Suppressor macrophage treated with lipopolysaccharide for 1 hour (primary cell): ENCODE results near the gene HLA-B.

Source experiments
- DNase-seq, 3 donors: peaks; one replicate each; pipeline ENCODE4 v3.0.0-alpha.2; 2020 to 2022

The HLA-B gene

DNA sequence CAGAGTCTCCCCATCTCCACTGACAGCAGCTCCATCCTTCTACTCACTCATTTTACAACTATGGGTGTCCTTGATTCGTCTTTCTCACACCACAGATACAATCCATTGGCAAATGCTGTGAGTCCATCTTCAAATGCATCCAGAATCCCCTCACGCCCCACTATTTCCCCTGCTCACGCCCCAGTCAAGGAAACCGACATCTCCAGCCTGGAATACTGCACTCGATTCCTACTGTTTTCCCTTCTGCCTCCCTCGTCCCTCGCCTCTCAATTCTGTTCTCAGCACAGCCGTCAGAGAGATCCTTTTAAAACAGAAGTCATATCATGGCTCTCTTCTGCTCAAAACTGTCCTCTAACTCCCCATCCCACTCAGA is 4.7 kb downstream of the HLA-B start:
- no peak for DNase-seq

DNA sequence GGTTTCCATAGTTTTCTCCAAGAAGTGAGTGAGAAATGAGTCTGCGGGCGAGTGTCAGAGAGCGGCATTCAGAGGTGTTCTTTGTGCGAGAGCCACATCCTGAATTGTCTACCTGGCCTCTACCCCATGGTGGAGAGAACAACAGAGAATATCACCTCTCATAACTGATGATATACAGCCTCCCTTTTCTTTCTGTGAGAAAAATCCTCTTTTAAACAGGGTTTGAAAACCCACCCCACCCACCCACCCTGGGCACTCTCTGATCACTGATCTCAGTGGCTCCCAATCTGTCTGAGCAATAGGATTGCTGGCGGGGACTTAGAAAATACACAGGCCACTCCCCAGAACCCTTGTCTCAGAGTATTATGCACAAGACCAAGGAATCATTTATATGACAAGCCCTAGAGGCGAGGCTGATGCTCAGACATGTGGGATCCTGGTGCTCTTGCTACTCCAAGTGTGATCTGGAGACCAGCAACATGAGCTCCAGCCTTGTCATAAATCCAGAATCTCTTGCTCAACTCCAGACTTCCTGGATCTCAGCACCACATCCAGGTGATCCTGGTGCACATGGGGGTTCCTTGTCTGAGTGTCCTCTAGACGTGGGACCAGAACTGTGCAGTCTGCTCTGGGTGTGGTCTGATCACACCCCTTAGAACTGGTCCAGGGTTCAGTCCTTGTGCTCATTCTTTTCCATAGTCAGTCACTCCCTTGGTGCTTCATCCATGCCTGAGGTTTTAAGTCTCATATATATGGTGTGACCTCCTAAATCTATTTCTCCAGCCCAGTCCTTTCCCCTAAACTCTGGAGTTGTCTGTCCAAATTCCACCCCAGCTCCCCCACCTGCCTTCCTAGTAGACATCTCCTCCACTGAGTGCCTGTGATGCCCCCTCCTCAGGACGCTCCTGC is 5.3 kb downstream of the HLA-B start:
- no peak for DNase-seq

DNA sequence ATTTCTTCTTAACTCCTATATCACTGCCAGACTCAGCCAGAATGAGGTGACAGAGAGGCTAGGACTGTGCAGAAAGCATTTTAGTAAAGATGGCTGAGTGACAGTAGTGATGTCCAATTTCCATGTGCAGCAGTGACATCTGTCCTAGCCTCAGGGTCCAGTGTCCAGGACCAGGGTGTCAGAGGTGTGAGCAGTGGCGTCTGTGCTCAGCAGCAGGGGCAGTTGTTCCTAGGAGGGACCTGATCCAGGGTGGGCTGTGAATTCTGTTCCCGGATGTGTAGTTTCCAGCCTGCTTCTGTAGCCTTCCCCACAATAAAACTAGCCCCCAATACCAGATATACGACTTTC is 6.0 kb downstream of the HLA-B start:
- DNase-seq: no peak

DNA sequence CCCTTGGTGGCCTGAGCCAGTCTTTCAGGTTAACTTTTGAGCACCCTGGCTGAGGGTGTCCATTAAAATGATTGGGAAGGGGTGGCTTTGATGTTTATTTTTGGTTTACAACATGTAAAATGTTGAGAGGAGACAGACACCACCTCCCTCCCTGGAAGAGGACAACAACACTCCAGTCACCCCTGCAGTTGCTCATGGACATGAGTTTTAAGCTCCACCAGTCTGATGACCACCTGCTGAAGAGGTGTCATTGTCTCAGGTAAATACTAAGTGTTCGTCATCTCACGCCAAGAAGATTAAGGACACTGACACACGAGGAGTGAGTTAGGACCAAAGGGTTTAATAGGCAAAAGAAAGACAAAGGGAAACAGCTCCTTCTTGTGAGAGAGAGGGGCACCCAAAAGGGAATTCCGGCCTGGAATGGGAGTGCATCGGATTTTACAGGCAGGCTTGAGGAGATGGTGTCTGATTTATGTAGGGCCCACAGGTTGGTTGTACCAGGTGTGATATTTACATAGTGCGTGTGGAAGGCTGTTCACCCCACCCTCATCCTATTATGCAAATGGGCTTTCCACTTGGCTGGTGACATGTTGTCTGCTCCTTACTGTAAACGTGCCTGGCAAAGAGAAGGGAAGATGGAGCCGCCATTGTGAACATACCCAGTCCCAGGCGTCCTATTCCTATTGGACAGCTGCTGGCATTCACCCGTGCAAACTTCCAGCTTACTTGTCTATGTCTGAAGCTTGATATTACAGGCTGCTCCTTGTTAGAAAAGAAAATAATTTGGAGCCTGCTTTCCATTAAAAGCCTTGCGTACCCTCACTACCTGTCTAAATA is 6.6 kb downstream of the HLA-B start:
- no peak for DNase-seq

DNA sequence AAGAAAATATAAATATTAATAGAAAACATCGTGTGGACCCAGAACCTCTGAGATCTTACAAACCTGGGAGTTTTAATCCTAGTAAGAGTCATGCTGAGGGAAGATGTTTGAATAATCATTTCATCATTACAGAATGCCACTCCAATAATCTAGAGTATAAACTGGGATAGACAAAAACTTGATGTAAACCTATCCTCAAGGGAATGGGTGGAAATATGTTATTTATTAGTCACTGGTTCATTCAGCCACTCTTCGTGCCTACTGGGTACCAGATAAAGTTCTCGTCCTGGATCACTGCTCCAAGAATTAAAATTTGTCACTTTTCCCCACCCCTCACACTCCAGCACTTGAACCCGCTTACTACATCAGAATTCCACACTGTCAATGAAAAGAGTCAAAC is 7.7 kb downstream of the HLA-B start:
- DNase-seq: no peak

DNA sequence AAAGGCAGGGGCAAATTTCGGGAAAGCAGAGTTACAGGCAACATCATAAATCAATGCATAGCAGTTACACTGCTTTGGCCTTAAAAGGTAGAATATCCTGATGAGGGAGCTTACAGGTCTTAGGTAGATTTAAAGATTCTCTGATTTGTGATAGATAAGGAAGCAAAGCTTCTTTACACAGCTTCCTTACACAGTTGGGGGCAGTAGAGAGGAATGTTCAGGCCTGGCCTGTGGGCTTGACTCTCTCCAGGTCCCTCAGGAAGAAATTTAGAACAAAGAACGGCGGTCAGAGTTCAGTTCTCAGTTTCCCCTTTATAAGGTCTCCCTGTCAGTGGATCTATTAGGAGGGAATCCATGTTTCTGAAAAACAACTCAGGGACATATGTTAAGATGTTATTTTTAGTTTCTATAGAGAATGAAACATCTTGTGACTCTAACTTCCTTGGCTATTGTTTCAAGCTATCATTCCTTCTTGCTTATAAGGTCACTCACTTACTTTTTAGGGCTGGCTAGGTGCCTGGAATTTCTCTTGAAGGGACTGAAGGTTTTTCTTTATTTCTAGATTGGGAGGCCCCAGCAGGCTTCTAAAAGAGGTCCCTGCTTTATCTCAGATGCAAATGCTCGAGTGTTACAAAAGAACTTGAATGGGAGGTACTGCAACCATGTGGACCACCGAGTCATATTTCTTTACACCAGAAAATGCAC is 11.8 kb downstream of the HLA-B start:
- DNase-seq: no peak

DNA sequence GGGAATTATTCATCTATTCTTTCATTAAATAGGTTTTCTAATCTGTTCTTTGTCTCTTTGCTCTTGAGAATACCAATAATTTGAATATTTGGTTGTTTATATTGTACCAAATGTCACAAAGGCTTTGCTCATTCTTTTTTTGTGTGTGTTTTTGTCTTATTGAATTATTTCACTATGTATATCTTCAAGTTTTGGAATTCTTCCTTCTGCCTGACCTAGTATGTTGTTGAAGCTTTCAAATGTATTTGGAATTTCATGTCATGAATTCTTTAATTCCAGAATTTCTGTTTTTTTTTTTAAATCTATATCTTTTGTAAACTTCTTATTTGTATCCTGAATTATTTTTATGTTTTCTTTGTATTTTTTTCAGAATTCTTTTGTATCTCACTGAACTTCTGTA is 16.8 kb downstream of the HLA-B start:
- DNase-seq: no peak

DNA sequence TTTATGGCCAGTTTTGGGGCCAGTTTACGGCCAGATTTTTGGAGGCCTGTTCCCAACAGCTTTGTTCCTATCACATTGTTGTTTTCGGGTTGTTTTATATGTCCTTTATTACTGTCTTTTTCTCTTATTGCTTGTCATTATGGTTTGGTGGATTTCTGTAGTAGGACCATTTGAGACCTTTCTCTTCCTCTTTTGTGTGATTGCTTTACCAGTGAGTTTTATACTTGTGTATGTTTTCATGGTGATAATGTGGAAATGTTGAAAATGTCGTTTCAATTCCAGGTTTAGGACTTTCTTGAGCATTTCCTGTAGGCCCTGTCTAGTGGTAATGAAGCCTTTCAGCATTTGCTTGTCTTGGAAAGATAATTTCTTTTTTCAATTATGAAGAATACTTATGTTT is 17.8 kb downstream of the HLA-B start:
- DNase-seq: no peak

DNA sequence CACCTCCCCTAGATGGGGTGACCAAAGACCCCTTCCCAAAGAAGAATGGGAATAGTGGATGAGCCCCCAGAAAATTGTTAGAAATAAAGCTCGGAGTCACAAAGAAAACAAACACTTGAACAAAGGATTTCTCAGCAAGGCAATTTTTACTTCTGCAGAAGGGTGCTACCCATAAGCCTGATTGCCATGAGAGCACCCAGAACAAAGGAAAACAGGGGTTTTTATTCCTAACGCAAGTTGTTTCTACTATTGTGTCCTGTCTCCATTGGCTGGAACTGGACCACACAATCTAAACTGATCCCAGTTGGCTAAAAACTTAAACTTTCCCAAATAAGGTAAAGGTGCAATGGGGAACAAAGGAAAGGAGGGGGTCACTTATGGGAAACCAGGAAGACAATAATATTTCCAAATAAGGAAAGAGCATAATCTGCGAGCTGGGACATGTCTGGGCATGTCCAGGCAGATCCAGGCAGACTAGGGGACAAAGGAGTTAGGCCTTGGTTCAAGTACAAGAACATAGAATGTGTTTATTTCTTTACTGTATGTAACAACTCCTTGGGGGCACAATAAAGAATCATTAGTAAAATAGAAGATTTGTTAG is 20.0 kb downstream of the HLA-B start:
- peak in 1 of 3 donors; percentile 58 for DNase-seq

DNA sequence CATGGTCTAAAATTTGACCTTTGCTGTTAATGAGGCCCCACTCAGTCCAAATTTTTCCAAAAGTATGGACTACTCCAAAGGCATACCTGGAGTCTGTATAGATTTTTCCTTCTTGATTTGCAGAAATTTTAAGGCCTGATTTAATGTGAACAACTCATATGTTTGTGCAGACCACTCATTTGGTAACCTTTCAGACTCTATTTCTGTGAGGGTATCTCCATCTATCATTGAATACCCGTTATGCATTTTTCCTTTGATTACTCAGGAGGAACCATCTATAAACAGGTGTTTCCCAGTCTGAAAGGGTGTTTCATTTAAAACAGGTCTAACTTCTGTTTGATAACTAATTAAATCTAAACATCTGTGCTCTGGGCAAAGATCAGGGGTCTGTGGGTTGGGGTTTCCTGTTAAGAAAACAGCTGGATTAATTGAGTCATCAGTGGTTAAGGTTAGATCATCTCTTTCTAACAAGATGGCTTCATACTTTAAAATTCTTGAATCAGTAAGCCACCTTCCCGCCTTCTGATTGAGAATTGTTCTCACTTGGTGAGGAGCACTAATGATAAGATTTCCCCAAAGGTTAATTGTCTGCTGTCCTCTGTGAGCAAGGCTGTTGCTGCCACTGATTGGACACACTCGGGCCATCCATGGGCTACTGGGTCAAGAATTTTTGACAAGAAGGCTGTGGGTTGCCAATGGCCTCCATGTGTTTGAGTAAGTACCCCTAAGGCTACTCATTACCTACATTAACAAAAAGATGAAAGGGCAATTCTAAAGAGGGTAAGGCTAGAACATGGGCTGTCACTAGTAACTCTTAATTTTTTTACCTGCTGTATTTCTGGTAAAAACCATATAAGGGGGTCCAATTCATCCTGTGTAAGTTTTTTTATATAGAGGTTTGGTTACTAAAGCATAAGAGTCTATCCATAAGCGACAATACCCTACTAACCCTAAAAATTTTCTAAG is 24.1 kb downstream of the HLA-B start:
- peak in 1 of 3 donors; percentile 54 for DNase-seq

DNA sequence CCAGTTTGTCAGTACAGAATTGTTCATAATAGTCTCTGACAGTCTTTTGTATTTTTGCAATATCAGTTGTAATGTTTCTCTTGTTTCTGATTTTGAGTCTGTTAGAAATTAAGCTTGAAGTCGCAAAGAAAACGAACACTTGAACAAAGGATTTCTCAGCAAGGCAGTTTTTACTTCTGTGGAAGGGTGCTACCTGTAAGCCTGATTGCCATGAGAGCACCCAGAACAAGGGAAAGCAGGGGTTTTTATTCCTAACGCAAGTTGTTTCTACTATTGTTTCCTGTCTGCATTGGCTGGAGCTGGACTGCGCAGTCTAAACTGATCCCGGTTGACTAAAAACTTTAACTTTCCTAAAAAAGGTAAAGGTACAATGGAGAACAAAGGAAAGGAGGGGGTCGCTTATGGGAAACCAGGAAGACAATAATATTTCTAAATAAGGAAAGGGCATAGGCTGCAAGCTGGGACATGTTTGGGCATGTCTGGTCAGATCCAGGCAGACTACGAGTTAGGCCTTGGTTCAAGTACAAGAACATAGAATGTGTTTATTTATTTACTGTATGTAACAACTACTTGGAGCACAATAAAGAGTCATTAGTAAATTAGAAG is 28.5 kb downstream of the HLA-B start:
- DNase-seq: no peak

DNA sequence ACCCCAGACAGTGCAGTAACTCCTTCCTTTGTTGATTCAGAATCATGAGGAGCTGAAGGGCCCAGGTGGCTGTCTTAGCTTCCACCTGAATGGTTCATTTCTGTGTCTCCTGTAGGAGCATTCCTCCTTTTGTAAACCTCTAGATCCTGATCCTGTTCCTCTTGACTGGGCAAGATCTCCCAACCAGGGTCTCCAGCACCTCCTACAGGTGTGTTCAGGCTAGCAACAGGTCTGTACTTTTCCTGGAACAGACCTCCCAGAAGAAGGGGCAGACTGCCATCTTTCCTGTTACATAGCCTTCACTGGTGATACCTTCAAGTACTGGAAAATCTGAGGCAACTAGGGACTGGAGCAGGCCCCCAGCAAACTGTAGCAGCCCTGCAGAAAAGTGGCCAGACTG is 35.2 kb downstream of the HLA-B start:
- DNase-seq: no peak

DNA sequence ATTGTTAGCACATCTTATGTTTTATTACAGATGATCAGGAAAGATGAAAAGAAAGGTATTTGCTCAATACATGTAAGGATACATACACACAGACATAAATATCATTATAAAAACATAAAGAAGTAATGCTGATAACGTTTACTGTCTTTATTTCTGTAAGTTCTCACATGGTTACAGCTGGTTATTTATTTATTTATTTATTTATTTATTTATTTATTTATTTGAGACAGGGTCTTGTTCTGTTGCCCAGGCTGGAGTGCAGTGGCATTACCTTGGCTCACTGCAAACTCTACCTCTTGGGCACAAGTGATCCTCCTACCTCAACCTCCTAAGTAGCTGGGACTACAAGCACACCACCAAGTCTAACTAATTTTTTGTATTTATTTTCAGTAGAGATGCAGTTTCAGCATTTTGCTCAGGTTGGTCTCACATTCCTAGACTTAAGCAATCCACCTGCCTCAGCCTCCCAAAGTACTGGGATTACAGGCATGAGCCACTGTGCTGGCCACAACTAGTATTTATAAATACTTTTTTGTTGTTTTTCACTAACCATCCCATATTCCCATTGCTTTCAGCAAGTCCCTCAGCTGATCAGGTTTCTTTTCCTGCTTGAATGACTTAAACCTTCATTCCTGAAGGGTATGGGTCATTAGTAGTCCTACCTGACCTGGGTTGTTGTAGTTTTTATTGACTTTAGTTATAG is 35.8 kb downstream of the HLA-B start:
- no peak for DNase-seq

DNA sequence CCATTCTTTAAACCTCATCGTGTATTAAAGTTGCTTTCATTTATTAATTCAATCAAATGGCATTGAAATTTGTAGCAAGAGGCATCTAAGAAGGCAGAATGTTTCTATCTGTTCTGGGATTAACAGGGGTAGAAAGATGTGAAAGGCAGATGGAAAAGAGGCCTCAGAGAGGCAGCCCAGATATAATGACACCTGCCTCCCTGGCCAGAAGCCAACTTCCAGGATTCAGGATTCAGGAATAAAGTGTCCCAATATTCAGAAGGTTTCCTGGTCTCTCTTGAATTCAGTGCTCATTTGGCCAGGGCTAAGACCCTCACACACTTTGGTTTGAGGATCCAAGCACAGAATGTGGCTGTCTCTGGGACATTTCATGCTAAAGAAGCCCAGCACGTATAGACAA is 39.9 kb downstream of the HLA-B start:
- no peak for DNase-seq

DNA sequence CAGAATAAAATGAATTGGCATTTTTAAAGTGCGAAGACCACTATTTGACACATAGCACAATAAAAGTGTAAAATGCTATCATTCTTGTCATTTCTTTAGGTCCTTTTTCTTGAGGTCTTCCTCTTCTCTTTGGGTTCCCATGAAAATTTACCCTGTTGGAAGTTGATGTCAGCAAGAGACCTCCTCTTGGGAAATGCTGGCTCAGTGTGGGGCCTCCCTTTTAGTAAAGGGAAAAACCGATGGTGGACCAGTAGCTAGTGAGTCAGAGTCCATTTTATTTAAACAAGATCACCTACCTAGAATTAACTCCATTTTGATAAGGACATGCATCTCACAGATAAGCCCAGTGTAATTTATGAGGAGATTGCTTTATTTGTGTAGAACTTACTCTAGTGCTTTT is 47.3 kb downstream of the HLA-B start:
- DNase-seq: peak; percentile 69 to 73 (median 70)

DNA sequence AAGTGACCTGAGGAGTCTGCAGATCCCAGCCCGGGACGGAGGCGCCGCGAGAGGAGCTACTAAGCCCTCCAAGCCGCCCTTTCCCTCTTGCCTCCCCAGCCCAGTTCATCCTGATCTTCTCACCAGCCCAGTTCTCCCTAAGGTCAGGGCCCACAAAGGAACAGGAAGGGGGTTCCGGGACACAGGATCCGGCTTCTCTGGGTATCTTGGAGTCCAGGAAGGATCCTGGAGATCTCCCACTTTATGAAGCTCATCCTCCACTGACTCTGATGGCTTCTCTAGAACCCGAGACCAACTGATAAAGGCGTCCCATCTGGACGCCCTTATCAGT is 48.2 kb downstream of the HLA-B start:
- DNase-seq: no peak

DNA sequence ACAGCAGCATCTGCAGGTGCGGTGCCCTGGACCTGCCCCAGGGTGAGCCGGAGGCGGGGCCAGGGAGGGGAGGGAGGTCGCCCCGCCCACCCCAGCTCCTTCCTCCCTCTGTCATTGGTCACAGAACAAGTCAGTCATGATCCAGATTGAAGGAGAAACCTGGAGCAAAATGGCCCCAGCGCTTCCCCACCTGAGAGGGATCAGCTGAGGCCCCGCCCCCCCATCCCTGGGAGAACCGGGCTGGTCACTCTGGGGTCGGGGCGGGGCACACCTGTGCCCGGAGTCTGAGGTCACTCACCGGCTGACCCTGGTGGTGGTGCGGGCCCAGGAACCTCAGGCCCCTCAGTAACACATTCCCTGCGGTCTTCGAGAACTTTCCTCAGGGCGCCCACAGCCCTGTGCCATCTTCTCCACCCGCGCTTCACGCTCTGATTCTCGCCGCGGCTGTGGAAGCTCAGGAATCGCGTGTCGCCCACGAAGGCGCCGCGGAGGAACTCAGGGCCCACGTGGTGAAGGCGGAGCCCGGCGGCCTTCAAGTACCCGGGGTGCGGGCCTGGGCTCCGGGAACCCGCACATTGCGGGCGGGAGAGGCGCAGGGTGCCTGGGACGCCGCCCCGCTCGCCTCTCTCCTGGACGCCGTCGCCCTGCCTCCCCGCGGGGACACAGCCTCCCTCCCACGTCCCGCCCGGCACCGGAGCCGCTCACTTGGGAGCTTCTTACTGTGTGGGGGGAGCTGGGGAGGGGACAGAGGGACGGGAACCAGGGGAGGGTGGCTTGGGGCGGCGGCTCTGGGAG is 48.7 kb downstream of the HLA-B start:
- peak; percentile 33 to 69 (median 61) for DNase-seq

DNA sequence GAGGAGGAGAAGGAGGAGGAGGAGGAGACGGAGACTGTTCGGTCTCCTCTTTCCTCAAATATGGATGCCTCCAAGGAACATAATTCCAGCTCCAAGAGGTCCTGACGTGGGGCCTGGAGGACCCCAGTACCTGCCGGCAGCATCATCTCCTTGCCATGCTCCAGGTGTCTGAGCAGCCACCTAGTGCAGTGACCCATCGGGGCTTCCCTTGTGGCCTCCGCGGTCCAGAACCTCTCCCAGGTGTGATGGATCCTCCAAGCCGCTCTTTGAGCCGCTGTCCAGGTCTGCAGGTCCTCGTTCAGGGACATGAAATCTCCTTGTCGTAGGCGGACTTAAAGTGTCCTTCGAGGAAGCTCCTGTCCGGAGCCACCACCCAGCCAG is 49.3 kb downstream of the HLA-B start:
- DNase-seq: no peak

DNA sequence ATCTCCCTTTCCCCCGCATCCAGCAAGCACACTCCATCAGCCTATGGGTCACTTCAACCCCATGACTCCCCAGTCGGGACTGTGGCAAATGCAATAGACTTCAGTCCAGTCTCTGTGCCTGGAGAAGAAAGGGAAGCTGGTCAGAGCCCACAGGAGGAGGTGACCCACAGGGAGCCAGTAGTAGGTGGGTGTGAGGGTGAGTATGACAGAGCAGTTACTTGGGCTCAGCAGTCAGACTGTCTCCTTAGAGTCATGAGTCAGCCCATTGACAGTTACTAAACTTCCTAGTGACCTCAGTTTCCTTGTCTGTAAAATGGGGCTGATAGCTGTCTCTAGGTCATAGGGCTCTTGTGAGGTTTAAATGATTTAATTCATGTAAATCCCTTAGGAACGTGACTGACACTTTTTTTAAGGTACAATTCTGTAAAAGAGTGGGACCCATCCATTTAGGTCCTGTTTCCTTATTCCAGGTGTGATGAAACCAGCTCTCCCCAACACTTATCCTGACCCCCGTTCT is 51.2 kb downstream of the HLA-B start:
- DNase-seq: peak; percentile 77 to 90 (median 77)

DNA sequence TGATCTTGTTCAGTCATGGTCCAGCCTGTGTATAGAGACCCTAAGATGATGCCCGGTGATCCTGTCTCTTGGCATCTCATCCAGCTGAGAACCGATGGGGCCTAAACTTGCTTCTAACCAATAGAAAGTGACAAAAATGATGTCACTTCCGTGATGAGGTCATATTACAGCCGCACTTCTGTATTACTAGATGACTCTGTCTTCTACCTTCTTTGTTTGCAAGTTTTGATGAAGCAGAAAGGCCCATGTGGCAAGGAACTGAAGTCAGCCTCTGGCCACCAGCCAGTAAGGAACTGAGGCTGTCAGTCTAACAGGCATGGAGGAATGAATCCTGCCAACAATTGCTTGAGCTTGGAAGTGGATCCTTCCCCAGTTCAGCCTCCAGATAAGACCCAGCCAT is 52.3 kb downstream of the HLA-B start:
- peak; percentile 73 to 81 (median 73) for DNase-seq
